GM19468 (cell line): ENCODE results near the gene PMM1.

Experiments used
- ATAC-seq: cut with Tn5 transposase; IDR thresholded peaks from one replicate; pipeline ENCODE4 v1.9.1; 2021; ENCODE audit warnings: mild to moderate bottlenecking, moderate library complexity, moderate number of reproducible peaks; ENCODE audit not compliant: unreplicated experiment; ENCODE audit errors: extremely low read depth

The PMM1 gene

GRCh38 chr22:41540365-41540764, 49.3 kb downstream of the PMM1 start:
- no peak for ATAC-seq

- no peak for ATAC-seq
Observed at GRCh38 chr22:41540006-41540315, 49.7 kb downstream of the PMM1 start.

- ATAC-seq, result no peak
Observed at GRCh38 chr22:41539146-41540005, 50.3 kb downstream of the PMM1 start.

GRCh38 chr22:41538583-41538982, 51.1 kb downstream of the PMM1 start:
- ATAC-seq, result no peak

- no peak for ATAC-seq
Observed at GRCh38 chr22:41537203-41537602, 52.4 kb downstream of the PMM1 start.

GRCh38 chr22:41535244-41535643, 54.4 kb downstream of the PMM1 start:
- ATAC-seq, result no peak

- ATAC-seq, result no peak
Observed at GRCh38 chr22:41534219-41534618, 55.4 kb downstream of the PMM1 start.

- ATAC-seq, result no peak
Observed at GRCh38 chr22:41532908-41533825, 56.5 kb downstream of the PMM1 start.

- no peak for ATAC-seq
Observed at GRCh38 chr22:41531715-41532477, 57.7 kb downstream of the PMM1 start.

GRCh38 chr22:41530890-41531714, 58.5 kb downstream of the PMM1 start:
- ATAC-seq, result no peak

GRCh38 chr22:41528938-41529561, 60.6 kb downstream of the PMM1 start:
- no peak for ATAC-seq

- ATAC-seq, result no peak
Observed at GRCh38 chr22:41528132-41528766, 61.4 kb downstream of the PMM1 start.
